Bronchial smooth muscle cell (primary cell): Measurements from ENCODE around the gene SLPI. TPM values are rescaled to one million over a fixed set of nuclear protein-coding genes. Genes with fewer than 3 reads are reported as not detected.

Experiments used
- total RNA-seq: library from RNA; depleted of rRNA; stranded (reverse); fragments of >200 nt; gene quantifications from 2 replicates; pipeline ENCODE4 v1.2.1, GENCODE V29; 2014

SLPI gene, protein sequence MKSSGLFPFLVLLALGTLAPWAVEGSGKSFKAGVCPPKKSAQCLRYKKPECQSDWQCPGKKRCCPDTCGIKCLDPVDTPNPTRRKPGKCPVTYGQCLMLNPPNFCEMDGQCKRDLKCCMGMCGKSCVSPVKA
- 1.1 and 2.8 TPM in 2 replicates for total RNA-seq

DNA sequence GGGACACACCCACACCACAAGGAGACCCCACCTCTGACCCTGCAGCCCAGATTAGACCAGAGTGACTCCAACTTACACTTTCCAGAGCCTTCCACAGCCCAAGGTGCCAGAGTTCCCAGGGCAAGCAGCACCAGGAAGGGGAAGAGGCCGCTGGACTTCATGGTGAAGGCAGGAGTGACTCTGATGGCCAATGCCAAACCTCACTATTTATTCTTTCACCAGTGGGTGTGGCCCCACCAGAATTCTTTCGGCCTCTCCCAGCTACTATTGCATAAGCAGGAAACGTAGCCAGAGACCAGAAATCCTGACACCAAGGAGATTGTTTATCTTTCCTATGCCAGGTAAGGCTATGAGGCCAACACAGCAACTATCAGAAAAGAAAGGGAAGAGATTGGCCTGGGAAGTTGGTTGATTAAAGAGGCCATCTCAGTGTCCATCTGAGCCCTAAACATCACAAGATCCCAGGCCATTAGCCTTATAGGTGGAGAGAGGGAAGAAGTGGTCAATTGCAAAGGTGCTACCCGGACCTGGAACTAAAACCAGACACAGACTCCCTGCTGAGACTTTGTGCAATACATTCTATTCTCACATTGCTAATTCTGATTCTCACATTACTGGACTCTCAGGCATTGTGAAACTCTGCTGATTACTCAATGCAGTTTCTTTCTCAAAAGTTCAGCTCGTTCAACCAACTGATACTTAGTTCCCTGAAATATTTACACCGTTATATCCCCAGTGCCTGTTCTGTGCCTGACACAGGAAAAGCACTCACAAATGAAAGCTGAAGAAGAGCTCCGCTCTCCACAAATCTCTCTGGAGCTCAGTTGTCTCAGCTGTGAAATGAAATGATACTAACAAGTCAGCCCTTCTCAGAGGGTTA, at the start of gene SLPI:
SLPI (minus strand) TSS at position 182 of the 880 bp plus-strand sequence; CDS start at position 161, 21 bp downstream.

DNA sequence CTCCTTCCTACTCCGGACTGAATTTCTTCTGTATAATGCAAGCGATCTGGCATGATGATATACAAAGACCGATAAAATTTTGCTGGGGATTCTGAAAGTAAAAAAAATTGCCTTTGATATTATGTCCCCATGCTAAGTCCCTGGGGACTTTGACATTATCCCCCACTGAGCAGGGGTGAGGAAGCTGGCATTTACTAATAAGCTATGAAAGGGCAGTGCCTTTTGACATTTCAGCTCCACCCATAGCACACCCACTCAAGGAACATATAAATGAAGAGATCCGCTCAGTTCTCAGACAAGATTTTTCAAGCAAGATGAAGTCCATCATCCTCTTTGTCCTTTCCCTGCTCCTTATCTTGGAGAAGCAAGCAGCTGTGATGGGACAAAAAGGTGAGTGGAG, 33.3 kb downstream of the SLPI start, which contains the start of gene SEMG2:
SEMG2 (plus strand) TSS at position 298 of the 400 bp plus-strand sequence; CDS start at position 315, 17 bp downstream.

DNA sequence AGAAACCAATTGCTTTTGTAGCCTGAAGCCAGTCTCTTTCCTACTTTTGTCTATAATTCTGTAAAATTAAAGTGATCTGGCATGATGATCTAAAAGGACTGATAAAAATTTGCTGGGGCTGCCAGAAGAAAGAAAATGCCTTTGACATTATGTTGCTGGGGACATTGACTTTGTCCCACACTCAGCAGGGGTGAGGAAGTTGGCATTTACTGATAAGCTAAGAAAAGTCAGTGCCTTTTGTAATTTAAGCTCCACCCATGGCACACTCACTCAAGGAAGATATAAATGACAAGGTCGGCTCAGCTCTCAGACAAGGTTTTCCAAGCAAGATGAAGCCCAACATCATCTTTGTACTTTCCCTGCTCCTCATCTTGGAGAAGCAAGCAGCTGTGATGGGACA, 47.6 kb downstream of the SLPI start, which contains the start of gene SEMG1:
SEMG1 (plus strand) TSS at position 309 of the 400 bp plus-strand sequence; CDS start at position 330, 21 bp downstream.

Other genes starting within 250 kb of the SLPI start
- gene KCNS1, start 153.4 kb downstream of the SLPI start, total RNA-seq, result 0.09 and 0.79 TPM in 2 replicates
- not detected in 2 replicates for gene WFDC5, start 139.4 kb downstream of the SLPI start, total RNA-seq
- gene WFDC12, start 130.1 kb downstream of the SLPI start, total RNA-seq, result not detected in 2 replicates
- not detected in 2 replicates for gene PI3, start 79.7 kb downstream of the SLPI start, total RNA-seq
- gene SEMG1, start 47.5 kb downstream of the SLPI start, total RNA-seq, result not detected in 2 replicates
- gene SEMG2, start 33.2 kb downstream of the SLPI start, total RNA-seq, result not detected in 2 replicates
- gene RBPJL, start 52.3 kb upstream of the SLPI start, total RNA-seq, result not detected in 2 replicates
- gene MATN4, start 53.7 kb upstream of the SLPI start, total RNA-seq, result 0.17 TPM in 1 of 2 replicates, not detected in the other
- gene SDC4, start 93.9 kb upstream of the SLPI start, total RNA-seq, result 78.1 and 98.7 TPM in 2 replicates
- 15.8 and 34.5 TPM in 2 replicates for gene SYS1, start 108.6 kb upstream of the SLPI start, total RNA-seq
- gene TP53TG5, start 123.8 kb upstream of the SLPI start, total RNA-seq, result 0.09 TPM in 1 of 2 replicates, not detected in the other
- gene DBNDD2, start 153.7 kb upstream of the SLPI start, total RNA-seq, result 0.34 and 0.63 TPM in 2 replicates
- 17.5 and 29.5 TPM in 2 replicates for gene PIGT, start 161.6 kb upstream of the SLPI start, total RNA-seq
- gene WFDC2, start 215.2 kb upstream of the SLPI start, total RNA-seq, result not detected in 2 replicates